ENCODE data around the gene KCNMA1. TPM values are rescaled to one million over a fixed set of nuclear protein-coding genes. Genes with fewer than 3 reads are reported as not detected.

KCNMA1 gene
- total RNA-seq, 1 donor from 2014 or later, result 87.6 TPM

GRCh38 chr10:77075926-77076325, 561.7 kb downstream of the KCNMA1 start:
- no peak overlapping the region for H3K27ac Mint-ChIP-seq (ENCODE audit: unreplicated experiment)
- H3K4me3 Mint-ChIP-seq (ENCODE audit: unreplicated experiment), result no peak overlapping the region
- H3K4me1 Mint-ChIP-seq (ENCODE audit: low read depth), result peaks cover 15% of the 10 kb centered on the region
- peaks cover 35% of the 10 kb centered on the region for H3K36me3 Mint-ChIP-seq (ENCODE audit: low read depth)
- H3K27me3 Mint-ChIP-seq (ENCODE audit: low read depth), result no peaks in the 10 kb centered on the region
- no peak for DNase-seq (ENCODE audit: low spot score)
- H3K9me3 Mint-ChIP-seq (ENCODE audit: low read depth), result no peaks in the 10 kb centered on the region
- TF ChIP-seq CTCF (IDR thresholded peaks at IDR 0.05), result no peak

- Mint-ChIP-seq H3K4me1 (ENCODE audit: low read depth) (peaks cover 15% of the 10 kb centered on the region), H3K27ac (ENCODE audit: unreplicated experiment) (no peak overlapping the region), H3K4me3 (ENCODE audit: unreplicated experiment) (no peak overlapping the region), H3K9me3 (ENCODE audit: low read depth) (no peaks in the 10 kb centered on the region), H3K27me3 (ENCODE audit: low read depth) (no peaks in the 10 kb centered on the region), H3K36me3 (ENCODE audit: low read depth) (peaks cover 36% of the 10 kb centered on the region)
- no peak for TF ChIP-seq CTCF (IDR thresholded peaks at IDR 0.05)
- no peak for DNase-seq (ENCODE audit: low spot score)
Measured at GRCh38 chr10:77074104-77074624, 563.4 kb downstream of the KCNMA1 start.

- no peak for TF ChIP-seq CTCF (IDR thresholded peaks at IDR 0.05)
- DNase-seq (ENCODE audit: low spot score), result no peak
- Mint-ChIP-seq H3K4me3 (ENCODE audit: unreplicated experiment) (no peak overlapping the region), H3K27ac (ENCODE audit: unreplicated experiment) (no peak overlapping the region), H3K36me3 (ENCODE audit: low read depth) (peaks cover 31% of the 10 kb centered on the region), H3K4me1 (ENCODE audit: low read depth) (peaks cover 15% of the 10 kb centered on the region), H3K9me3 (ENCODE audit: low read depth) (no peaks in the 10 kb centered on the region), H3K27me3 (ENCODE audit: low read depth) (no peaks in the 10 kb centered on the region)
Measured at GRCh38 chr10:77073663-77073960, 564.0 kb downstream of the KCNMA1 start.

GRCh38 chr10:77072836-77073662, 564.6 kb downstream of the KCNMA1 start:
- TF ChIP-seq CTCF (IDR thresholded peaks at IDR 0.05), result no peak
- DNase-seq (ENCODE audit: low spot score), result no peak
- Mint-ChIP-seq H3K36me3 (ENCODE audit: low read depth) (peaks cover 31% of the 10 kb centered on the region), H3K27ac (ENCODE audit: unreplicated experiment) (no peak overlapping the region), H3K4me1 (ENCODE audit: low read depth) (peaks cover 15% of the 10 kb centered on the region), H3K9me3 (ENCODE audit: low read depth) (no peaks in the 10 kb centered on the region), H3K27me3 (ENCODE audit: low read depth) (no peaks in the 10 kb centered on the region), H3K4me3 (ENCODE audit: unreplicated experiment) (no peak overlapping the region)

- no peak overlapping the region for H3K4me3 Mint-ChIP-seq (ENCODE audit: unreplicated experiment)
- DNase-seq (ENCODE audit: low spot score), result no peak
- H3K9me3 Mint-ChIP-seq (ENCODE audit: low read depth), result no peaks in the 10 kb centered on the region
- no peaks in the 10 kb centered on the region for H3K27me3 Mint-ChIP-seq (ENCODE audit: low read depth)
- peaks cover 15% of the 10 kb centered on the region for H3K4me1 Mint-ChIP-seq (ENCODE audit: low read depth)
- H3K27ac Mint-ChIP-seq (ENCODE audit: unreplicated experiment), result no peak overlapping the region
- H3K36me3 Mint-ChIP-seq (ENCODE audit: low read depth), result peaks cover 30% of the 10 kb centered on the region
- no peak for TF ChIP-seq CTCF (IDR thresholded peaks at IDR 0.05)
Measured at GRCh38 chr10:77072361-77072835, 565.2 kb downstream of the KCNMA1 start.

All from chondrocyte (in vitro differentiated cells).